HEK293 (cell line): ENCODE results near the gene DHRS11.

Experiments used
- CTCF ChIA-PET: fragments of 350-600 bp; formaldehyde crosslinking; extraction: SDS; loops from one replicate; lab custom pipeline; 2021; ENCODE audit warnings: antibody characterized with exemption; lab: Yijun Ruan, JAX
- POLR2A ChIA-PET: fragments of 300-600 bp; formaldehyde crosslinking; extraction: SDS; loops from one replicate; lab custom pipeline; 2020; ENCODE audit warnings: antibody characterized with exemption, inconsistent platforms; lab: Yijun Ruan, JAX
- H3K27ac ChIP-seq: fragments of 200-500 bp; sonication (Bioruptor generic); 2 replicates; pipeline ENCODE4 v1.5.1; 2014; ENCODE audit warnings: low read depth, low read length, control low read depth, inconsistent platforms; ENCODE audit errors: extremely low read depth
- H3K36me3 ChIP-seq, 2 experiments: fragments of 200-500 bp in 1 of 2; sonication (Bioruptor generic) in 1 of 2; 1 replicate in 1 of 2; 2 replicates in 1 of 2; pipeline ENCODE4 v1.5.1; 2014 to 2017; ENCODE audit warnings: inconsistent platforms in 2 of 2, low read length in 2 of 2; ENCODE audit not compliant: control insufficient read depth in 2 of 2, insufficient read depth in 1 of 2
- H3K4me1 ChIP-seq: fragments of 200-500 bp; sonication (Bioruptor generic); 2 replicates; pipeline ENCODE4 v1.5.1; 2014; ENCODE audit warnings: mild to moderate bottlenecking, low read length, inconsistent platforms; ENCODE audit not compliant: control insufficient read depth, insufficient read depth
- H3K4me3 ChIP-seq: 2 replicates; pipeline ENCODE4 v1.5.1; 2011; ENCODE audit warnings: low read depth, mild to moderate bottlenecking, control low read depth, low read length, moderate library complexity
- H3K9me3 ChIP-seq: fragments of 200-500 bp; sonication (Bioruptor generic); 2 replicates; pipeline ENCODE4 v1.5.1; 2014; ENCODE audit warnings: low read depth, low read length, inconsistent platforms; ENCODE audit not compliant: control insufficient read depth, insufficient read depth
- GFI1B ChIP-seq: fragments of 450-650 bp; formaldehyde crosslinking; IDR thresholded peaks from 2 replicates; pipeline ENCODE4 v1.5.1; 2016; ENCODE audit warnings: missing biosample characterization, missing genetic modification characterization
- GLI4 ChIP-seq: fragments of 450-650 bp; formaldehyde crosslinking; IDR thresholded peaks from 2 replicates; pipeline ENCODE4 v1.5.1; 2016; ENCODE audit warnings: missing biosample characterization, missing genetic modification characterization
- HOXA7 ChIP-seq: sonication (generic); formaldehyde crosslinking; IDR thresholded peaks from 2 replicates; pipeline ENCODE4 v1.8.1; 2022; ENCODE audit warnings: missing genetic modification reagents, borderline replicate concordance
- KLF10 ChIP-seq: fragments of 450-650 bp; IDR thresholded peaks from 2 replicates; pipeline ENCODE4 v1.5.1; 2018; ENCODE audit warnings: missing biosample characterization, mild to moderate bottlenecking, missing genetic modification characterization
- KLF9 ChIP-seq: fragments of 450-650 bp; formaldehyde crosslinking; IDR thresholded peaks from 2 replicates; pipeline ENCODE4 v1.5.1; 2016; ENCODE audit warnings: missing biosample characterization, missing genetic modification characterization, low read depth
- PRDM1 ChIP-seq: fragments of 450-650 bp; formaldehyde crosslinking; IDR thresholded peaks from 2 replicates; pipeline ENCODE4; 2016; ENCODE audit warnings: missing biosample characterization, missing genetic modification characterization
- SETDB1 ChIP-seq: IDR thresholded peaks from one replicate; pipeline ENCODE4 v1.6.1; 2017; ENCODE audit warnings: mild to moderate bottlenecking, low read length, moderate library complexity, mixed read lengths; ENCODE audit not compliant: insufficient read length
- SP3 ChIP-seq: fragments of 450-650 bp; formaldehyde crosslinking; IDR thresholded peaks from 2 replicates; pipeline ENCODE4 v1.5.1; 2016; ENCODE audit warnings: missing biosample characterization, missing genetic modification characterization
- TRIM28 ChIP-seq: IDR thresholded peaks from 2 replicates; pipeline ENCODE4 v1.6.1; 2011; ENCODE audit warnings: low read length, control low read depth, borderline replicate concordance
- ZBTB1 ChIP-seq: fragments of 450-650 bp; formaldehyde crosslinking; IDR thresholded peaks from 2 replicates; pipeline ENCODE4 v1.5.1; 2016; ENCODE audit warnings: missing biosample characterization, missing genetic modification characterization
- ZBTB17 ChIP-seq: fragments of 450-650 bp; formaldehyde crosslinking; IDR thresholded peaks from 2 replicates; pipeline ENCODE4 v1.5.1; 2016; ENCODE audit warnings: missing biosample characterization, missing genetic modification characterization
- ZEB2 ChIP-seq: fragments of 450-650 bp; formaldehyde crosslinking; IDR thresholded peaks from 2 replicates; pipeline ENCODE4 v1.5.1; 2016; ENCODE audit warnings: missing biosample characterization, missing genetic modification characterization
- ZFP41 ChIP-seq: fragments of 450-650 bp; formaldehyde crosslinking; IDR thresholded peaks from 2 replicates; pipeline ENCODE4 v1.5.1; 2016; ENCODE audit warnings: missing biosample characterization, missing genetic modification characterization, borderline replicate concordance
- ZIC2 ChIP-seq: fragments of 450-650 bp; formaldehyde crosslinking; IDR thresholded peaks from 2 replicates; pipeline ENCODE4 v1.5.1; 2016; ENCODE audit warnings: missing biosample characterization, missing genetic modification characterization
- ZNF140 ChIP-seq: fragments of 450-650 bp; formaldehyde crosslinking; IDR thresholded peaks from 2 replicates; pipeline ENCODE4 v1.5.1; 2016; ENCODE audit warnings: missing biosample characterization, missing genetic modification characterization
- ZNF202 ChIP-seq: fragments of 450-650 bp; formaldehyde crosslinking; IDR thresholded peaks from 2 replicates; pipeline ENCODE4 v1.5.1; 2016; ENCODE audit warnings: missing biosample characterization, missing genetic modification characterization, borderline replicate concordance
- ZNF354C ChIP-seq: fragments of 450-650 bp; formaldehyde crosslinking; IDR thresholded peaks from 2 replicates; pipeline ENCODE4 v1.5.1; 2016; ENCODE audit warnings: missing biosample characterization, missing genetic modification characterization, low read depth, borderline replicate concordance
- ZNF529 ChIP-seq: fragments of 450-650 bp; formaldehyde crosslinking; IDR thresholded peaks from 2 replicates; pipeline ENCODE4 v1.5.1; 2017; ENCODE audit warnings: missing genetic modification characterization, missing biosample characterization; ENCODE audit not compliant: insufficient replicate concordance
- ZNF610 ChIP-seq: fragments of 450-650 bp; formaldehyde crosslinking; IDR thresholded peaks from 2 replicates; pipeline ENCODE4 v1.5.1; 2016; ENCODE audit warnings: missing biosample characterization, missing genetic modification characterization, borderline replicate concordance
- ZNF629 ChIP-seq: fragments of 450-650 bp; formaldehyde crosslinking; IDR thresholded peaks from 2 replicates; pipeline ENCODE4 v1.5.1; 2017; ENCODE audit warnings: missing biosample characterization, missing genetic modification characterization
- ZNF792 ChIP-seq: fragments of 450-650 bp; formaldehyde crosslinking; IDR thresholded peaks from 2 replicates; pipeline ENCODE4 v1.5.1; 2016; ENCODE audit warnings: missing biosample characterization, missing genetic modification characterization
- TF ChIP-seq, protein P1 (sequence below): fragments of 450-650 bp; formaldehyde crosslinking; IDR thresholded peaks from 2 replicates; pipeline ENCODE4 v1.5.1; 2016; ENCODE audit warnings: missing biosample characterization, missing genetic modification characterization
- TF ChIP-seq, protein P2 (sequence below): fragments of 450-650 bp; formaldehyde crosslinking; IDR thresholded peaks from 2 replicates; pipeline ENCODE4 v1.5.1; 2016; ENCODE audit warnings: missing biosample characterization, missing genetic modification characterization, borderline replicate concordance
- TF ChIP-seq, protein P3 (sequence below): fragments of 450-650 bp; formaldehyde crosslinking; IDR thresholded peaks from 2 replicates; pipeline ENCODE4 v1.5.1; 2017; ENCODE audit warnings: missing biosample characterization, missing genetic modification characterization
- TF ChIP-seq, protein P4 (sequence below): fragments of 450-650 bp; formaldehyde crosslinking; optimal IDR thresholded peaks from 2 replicates; pipeline ENCODE3; 2016; ENCODE audit warnings: missing biosample characterization, mild to moderate bottlenecking, missing genetic modification characterization
- TF ChIP-seq, protein P5 (sequence below): fragments of 450-650 bp; formaldehyde crosslinking; IDR thresholded peaks from 2 replicates; pipeline ENCODE4 v1.5.1; 2016; ENCODE audit warnings: missing biosample characterization, missing genetic modification characterization
- TF ChIP-seq, protein P6 (sequence below): fragments of 450-650 bp; formaldehyde crosslinking; IDR thresholded peaks from 2 replicates; pipeline ENCODE4 v1.5.1; 2016; ENCODE audit warnings: missing biosample characterization, missing genetic modification characterization

Gene DHRS11

DNA sequence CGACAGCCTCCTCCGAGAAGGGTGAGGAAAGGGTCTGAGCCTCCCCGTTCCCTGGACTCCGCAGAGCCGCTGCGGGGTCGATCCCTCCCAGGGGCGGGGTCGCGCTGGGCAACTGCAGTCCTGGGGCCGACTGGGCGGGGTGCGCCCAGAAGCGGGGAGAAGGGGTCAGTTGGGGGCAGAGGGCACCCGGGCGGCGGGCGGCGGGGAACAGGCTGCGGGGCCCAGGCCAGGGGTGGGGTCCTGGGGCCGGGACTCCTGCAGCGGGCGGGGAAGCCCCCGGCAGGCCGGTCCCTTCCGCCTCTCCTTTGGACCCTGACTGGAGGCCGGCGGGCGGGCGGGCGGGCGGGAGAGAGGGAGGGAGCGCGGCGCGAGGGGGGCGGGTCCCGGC lies 46.6 kb upstream of the DHRS11 start (continued):
- TF ChIP-seq, protein P1, sequence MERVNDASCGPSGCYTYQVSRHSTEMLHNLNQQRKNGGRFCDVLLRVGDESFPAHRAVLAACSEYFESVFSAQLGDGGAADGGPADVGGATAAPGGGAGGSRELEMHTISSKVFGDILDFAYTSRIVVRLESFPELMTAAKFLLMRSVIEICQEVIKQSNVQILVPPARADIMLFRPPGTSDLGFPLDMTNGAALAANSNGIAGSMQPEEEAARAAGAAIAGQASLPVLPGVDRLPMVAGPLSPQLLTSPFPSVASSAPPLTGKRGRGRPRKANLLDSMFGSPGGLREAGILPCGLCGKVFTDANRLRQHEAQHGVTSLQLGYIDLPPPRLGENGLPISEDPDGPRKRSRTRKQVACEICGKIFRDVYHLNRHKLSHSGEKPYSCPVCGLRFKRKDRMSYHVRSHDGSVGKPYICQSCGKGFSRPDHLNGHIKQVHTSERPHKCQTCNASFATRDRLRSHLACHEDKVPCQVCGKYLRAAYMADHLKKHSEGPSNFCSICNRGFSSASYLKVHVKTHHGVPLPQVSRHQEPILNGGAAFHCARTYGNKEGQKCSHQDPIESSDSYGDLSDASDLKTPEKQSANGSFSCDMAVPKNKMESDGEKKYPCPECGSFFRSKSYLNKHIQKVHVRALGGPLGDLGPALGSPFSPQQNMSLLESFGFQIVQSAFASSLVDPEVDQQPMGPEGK (tag by site-specific recombination) = peak; percentile 9; the same call in 1 of the 2 replicates
- TF ChIP-seq SP3 = no peak; the same call in 1 of the 2 replicates
- TF ChIP-seq GFI1B = no peak
- TF ChIP-seq SETDB1 = no peak
- TF ChIP-seq KLF9 (tag by site-specific recombination) = peak; percentile 63; the same call in 1 of the 2 replicates
- TF ChIP-seq, protein P2, sequence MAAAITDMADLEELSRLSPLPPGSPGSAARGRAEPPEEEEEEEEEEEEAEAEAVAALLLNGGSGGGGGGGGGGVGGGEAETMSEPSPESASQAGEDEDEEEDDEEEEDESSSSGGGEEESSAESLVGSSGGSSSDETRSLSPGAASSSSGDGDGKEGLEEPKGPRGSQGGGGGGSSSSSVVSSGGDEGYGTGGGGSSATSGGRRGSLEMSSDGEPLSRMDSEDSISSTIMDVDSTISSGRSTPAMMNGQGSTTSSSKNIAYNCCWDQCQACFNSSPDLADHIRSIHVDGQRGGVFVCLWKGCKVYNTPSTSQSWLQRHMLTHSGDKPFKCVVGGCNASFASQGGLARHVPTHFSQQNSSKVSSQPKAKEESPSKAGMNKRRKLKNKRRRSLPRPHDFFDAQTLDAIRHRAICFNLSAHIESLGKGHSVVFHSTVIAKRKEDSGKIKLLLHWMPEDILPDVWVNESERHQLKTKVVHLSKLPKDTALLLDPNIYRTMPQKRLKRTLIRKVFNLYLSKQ (tag by site-specific recombination) = no peak
- TF ChIP-seq GLI4 (tag by site-specific recombination) = no peak
- no peak for TF ChIP-seq ZNF140 (tag by site-specific recombination)
- TF ChIP-seq ZNF529 (tag by site-specific recombination) = no peak
- TF ChIP-seq ZFP41 (tag by site-specific recombination) = no peak
- TF ChIP-seq ZBTB1 (tag by site-specific recombination) = 0 out of 2 replicates have a peak, but pooled peaks have one; percentile 24
- TF ChIP-seq PRDM1 (tag by site-specific recombination) = no peak
- TF ChIP-seq, protein P3, sequence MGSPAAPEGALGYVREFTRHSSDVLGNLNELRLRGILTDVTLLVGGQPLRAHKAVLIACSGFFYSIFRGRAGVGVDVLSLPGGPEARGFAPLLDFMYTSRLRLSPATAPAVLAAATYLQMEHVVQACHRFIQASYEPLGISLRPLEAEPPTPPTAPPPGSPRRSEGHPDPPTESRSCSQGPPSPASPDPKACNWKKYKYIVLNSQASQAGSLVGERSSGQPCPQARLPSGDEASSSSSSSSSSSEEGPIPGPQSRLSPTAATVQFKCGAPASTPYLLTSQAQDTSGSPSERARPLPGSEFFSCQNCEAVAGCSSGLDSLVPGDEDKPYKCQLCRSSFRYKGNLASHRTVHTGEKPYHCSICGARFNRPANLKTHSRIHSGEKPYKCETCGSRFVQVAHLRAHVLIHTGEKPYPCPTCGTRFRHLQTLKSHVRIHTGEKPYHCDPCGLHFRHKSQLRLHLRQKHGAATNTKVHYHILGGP = no peak
- TF ChIP-seq, protein P4, sequence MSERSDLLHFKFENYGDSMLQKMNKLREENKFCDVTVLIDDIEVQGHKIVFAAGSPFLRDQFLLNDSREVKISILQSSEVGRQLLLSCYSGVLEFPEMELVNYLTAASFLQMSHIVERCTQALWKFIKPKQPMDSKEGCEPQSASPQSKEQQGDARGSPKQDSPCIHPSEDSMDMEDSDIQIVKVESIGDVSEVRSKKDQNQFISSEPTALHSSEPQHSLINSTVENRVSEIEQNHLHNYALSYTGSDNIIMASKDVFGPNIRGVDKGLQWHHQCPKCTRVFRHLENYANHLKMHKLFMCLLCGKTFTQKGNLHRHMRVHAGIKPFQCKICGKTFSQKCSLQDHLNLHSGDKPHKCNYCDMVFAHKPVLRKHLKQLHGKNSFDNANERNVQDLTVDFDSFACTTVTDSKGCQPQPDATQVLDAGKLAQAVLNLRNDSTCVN (tag by site-specific recombination) = peak; percentile 75

DNA sequence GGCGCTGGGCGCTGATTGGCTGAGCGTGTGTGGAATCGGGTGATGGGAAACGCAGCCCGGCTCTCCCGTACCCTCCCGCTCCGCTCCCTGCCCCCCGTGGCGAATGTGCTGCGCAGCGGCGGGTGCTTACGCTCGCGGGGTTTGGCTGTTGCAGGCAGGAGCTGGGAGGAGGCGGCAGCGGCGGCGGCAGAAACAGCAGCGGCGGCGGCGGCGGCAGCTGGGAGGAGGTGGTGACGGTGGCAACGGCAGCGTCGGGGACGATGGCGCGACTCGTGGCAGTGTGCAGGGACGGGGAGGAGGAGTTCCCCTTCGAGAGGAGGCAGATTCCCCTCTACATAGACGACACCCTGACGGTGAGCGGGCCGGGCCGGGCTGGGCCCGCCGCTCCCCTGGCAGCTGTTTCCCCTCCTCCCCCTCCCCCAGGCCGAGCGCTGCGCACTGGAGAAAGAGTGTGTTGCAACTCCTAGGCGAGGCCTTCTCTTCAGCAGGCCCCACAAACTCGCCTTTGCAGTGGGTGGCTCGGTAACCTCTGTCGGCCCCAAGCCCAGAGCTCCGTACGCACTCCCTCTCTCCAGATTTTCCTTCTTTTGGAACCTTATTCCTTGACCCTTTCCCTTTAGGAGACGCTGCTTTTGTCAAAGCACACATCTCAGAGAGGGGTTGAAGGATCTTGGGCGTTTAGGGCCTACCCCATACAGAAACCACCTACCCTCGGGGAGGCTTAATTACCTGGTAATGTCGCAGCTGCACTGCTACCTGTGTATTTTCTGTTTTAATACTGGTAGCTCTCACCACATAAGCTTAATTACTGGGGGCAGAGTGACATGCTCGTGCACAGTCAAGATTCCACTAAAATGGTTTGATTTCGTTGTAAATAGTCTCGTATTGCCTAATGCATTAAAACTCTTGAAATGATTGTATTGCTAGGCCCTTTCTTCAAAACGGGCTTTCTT lies 45.9 kb upstream of the DHRS11 start:
- Histone ChIP-seq H3K4me1 (peaks cover 11% of the 10 kb centered on the region), H3K4me3 (peak overlapping the region; percentile 99), H3K36me3 (peaks cover 10 to 14% of the 10 kb centered on the region in 2 experiments), H3K9me3 (no peaks in the 10 kb centered on the region), H3K27ac (peak overlapping the region; percentile 96)
- ChIA-PET POLR2A (interaction anchor here (0.5 to 4.3 kb wide), 21 partner anchors 8 to 729 kb away, joined by 3 to 81 read pairs (median 4); partner anchors contain the start of genes DHRS11, MRM1, MYO19 and PIGW), CTCF (interaction anchor here (0.5 to 1.8 kb wide), 5 partner anchors 12 to 644 kb away, joined by 3 to 7 read pairs (median 3); no protein-coding TSS in a partner anchor)
- TF ChIP-seq, protein P5, sequence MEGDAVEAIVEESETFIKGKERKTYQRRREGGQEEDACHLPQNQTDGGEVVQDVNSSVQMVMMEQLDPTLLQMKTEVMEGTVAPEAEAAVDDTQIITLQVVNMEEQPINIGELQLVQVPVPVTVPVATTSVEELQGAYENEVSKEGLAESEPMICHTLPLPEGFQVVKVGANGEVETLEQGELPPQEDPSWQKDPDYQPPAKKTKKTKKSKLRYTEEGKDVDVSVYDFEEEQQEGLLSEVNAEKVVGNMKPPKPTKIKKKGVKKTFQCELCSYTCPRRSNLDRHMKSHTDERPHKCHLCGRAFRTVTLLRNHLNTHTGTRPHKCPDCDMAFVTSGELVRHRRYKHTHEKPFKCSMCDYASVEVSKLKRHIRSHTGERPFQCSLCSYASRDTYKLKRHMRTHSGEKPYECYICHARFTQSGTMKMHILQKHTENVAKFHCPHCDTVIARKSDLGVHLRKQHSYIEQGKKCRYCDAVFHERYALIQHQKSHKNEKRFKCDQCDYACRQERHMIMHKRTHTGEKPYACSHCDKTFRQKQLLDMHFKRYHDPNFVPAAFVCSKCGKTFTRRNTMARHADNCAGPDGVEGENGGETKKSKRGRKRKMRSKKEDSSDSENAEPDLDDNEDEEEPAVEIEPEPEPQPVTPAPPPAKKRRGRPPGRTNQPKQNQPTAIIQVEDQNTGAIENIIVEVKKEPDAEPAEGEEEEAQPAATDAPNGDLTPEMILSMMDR (tag by site-specific recombination) = peak; percentile 70
- TF ChIP-seq ZNF629 (tag by site-specific recombination) = peak; percentile 66
- TF ChIP-seq, protein P6, sequence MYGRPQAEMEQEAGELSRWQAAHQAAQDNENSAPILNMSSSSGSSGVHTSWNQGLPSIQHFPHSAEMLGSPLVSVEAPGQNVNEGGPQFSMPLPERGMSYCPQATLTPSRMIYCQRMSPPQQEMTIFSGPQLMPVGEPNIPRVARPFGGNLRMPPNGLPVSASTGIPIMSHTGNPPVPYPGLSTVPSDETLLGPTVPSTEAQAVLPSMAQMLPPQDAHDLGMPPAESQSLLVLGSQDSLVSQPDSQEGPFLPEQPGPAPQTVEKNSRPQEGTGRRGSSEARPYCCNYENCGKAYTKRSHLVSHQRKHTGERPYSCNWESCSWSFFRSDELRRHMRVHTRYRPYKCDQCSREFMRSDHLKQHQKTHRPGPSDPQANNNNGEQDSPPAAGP (tag by site-specific recombination) = no peak; the same call in none of the 2 replicates
- TF ChIP-seq ZNF202 (tag by site-specific recombination) = no peak
- peak; percentile 75 for TF ChIP-seq ZIC2 (tag by site-specific recombination)
- peak; percentile 96 for TF ChIP-seq ZEB2
- TF ChIP-seq ZNF610 (tag by site-specific recombination) = peak; percentile 99
- 0 out of 2 replicates have a peak, but pooled peaks have one; percentile 42 for TF ChIP-seq ZNF792 (tag by site-specific recombination)
- TF ChIP-seq TRIM28 = no peak; the same call in 1 of the 2 replicates
- peak; percentile 66; the same call in 1 of the 2 replicates for TF ChIP-seq KLF10 (tag by site-specific recombination)
- no peak for TF ChIP-seq ZNF354C
- TF ChIP-seq HOXA7 = no peak
- TF ChIP-seq ZBTB17 (tag by site-specific recombination) = peak; percentile 69
